Measurements from ENCODE around the gene OR51B5.
"Not testable (repeated sequence)": the region's sequence is repeated elsewhere in the genome, so short reads cannot be mapped to it uniquely, and the experiment has no call there.

OR51B5 gene

DNA sequence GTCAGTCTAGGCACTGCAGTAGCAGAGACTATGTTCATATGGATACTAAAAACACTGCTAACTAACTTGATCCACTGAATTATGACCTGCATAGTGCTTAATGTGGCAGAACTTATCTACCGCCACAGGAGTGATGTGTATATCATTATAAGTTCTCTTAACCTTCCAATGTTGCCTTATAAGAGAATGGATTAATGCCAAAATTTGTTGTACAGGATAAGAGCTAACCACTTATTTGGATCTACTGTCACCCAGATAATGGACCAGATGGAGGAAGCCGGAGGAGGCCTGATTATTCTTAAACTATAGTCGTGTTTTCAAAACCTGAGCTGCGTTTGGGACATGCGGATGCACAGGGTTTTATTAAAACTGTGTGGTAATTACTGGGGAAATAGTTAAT, 39.7 kb downstream of the OR51B5 start:
- DNase-seq: no peak
- Mint-ChIP-seq H3K4me3 (no peak overlapping the region), H3K27ac (no peak overlapping the region), H3K36me3 (ENCODE audit: low read depth) (no peaks in the 10 kb centered on the region), H3K27me3 (peaks cover 3% of the 10 kb centered on the region), H3K4me1 (ENCODE audit: low read depth) (no peaks in the 10 kb centered on the region), H3K9me3 (no peaks in the 10 kb centered on the region)

DNA sequence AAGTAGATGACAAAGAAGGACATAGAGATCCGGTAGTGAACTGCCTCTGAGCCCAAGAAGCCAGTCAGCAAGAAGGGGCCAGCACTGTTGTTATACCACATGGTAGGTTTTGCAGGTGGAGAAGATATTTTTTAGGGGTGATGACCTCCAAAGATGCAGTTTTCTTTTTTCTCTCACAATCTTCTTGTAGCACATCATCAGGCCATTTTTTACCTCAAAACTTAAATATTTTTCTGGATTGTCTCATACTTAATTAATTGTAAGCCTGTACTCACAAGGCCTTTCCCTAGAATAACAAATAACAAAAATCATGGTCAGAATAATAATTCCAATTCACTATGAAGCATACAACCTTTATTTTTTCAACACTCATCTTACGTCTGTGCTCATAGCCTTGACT, 41.5 kb downstream of the OR51B5 start, which contains the start of gene OR51B4:
OR51B4 (minus strand) TSS at position 101 of the 400 bp plus-strand sequence; CDS start at position 101, 0 bp downstream.
- Mint-ChIP-seq H3K27me3 (peaks cover 10% of the 10 kb centered on the region), H3K4me1 (ENCODE audit: low read depth) (no peaks in the 10 kb centered on the region), H3K27ac (no peak within 1 kb of the TSS), H3K9me3 (no peaks in the 10 kb centered on the region), H3K4me3 (no peak within 1 kb of the TSS), H3K36me3 (ENCODE audit: low read depth) (no peaks in the 10 kb centered on the region)
- DNase-seq: no peak

DNA sequence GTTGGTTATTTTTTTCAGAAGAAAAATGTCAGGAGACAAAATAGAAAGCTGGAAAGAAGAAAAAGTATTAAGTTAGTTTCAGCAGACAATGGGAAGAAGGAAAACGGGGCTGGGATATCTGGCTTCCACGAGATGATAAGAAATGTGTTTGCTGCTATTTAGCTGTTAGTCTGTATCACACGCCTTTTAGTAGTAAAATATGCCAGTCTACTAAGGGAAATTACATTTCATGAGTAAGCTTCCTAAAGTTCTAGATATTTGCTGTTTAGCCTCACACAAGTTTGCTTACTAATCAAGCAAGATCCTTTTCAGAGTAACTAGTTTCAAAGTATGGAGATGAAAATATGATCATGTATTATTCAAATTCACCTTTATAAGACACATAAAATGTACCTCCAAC, 43.1 kb downstream of the OR51B5 start:
- Mint-ChIP-seq H3K4me1 (ENCODE audit: low read depth) (no peaks in the 10 kb centered on the region), H3K9me3 (no peaks in the 10 kb centered on the region), H3K27ac (no peak overlapping the region), H3K27me3 (peaks cover 10% of the 10 kb centered on the region), H3K36me3 (ENCODE audit: low read depth) (no peaks in the 10 kb centered on the region), H3K4me3 (no peak overlapping the region)
- DNase-seq: no peak

DNA sequence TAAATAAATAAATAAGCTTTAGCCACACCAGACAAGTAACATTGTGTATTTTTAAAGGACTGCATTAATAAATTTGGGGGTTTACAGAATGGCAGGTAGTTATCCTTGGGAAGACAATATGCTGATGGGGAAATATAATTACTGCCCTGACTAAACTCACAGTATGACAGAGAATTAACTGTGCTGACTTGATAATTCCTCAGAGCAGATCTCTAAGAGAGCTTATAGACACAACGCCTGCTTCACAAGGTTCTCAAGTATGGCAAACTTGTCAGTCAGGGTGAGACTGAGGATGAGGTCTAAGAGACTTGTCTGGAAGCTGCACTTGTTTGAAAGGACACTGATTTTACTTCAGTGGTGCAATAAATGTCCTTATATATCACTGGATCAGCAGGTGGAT, 44.9 kb downstream of the OR51B5 start:
- H3K4me3 Mint-ChIP-seq: no peak overlapping the region
- H3K27me3 Mint-ChIP-seq: peaks cover 10% of the 10 kb centered on the region
- H3K9me3 Mint-ChIP-seq: no peaks in the 10 kb centered on the region
- no peak for DNase-seq
- H3K27ac Mint-ChIP-seq: no peak overlapping the region
- H3K36me3 Mint-ChIP-seq (ENCODE audit: low read depth): no peaks in the 10 kb centered on the region
- no peaks in the 10 kb centered on the region for H3K4me1 Mint-ChIP-seq (ENCODE audit: low read depth)

DNA sequence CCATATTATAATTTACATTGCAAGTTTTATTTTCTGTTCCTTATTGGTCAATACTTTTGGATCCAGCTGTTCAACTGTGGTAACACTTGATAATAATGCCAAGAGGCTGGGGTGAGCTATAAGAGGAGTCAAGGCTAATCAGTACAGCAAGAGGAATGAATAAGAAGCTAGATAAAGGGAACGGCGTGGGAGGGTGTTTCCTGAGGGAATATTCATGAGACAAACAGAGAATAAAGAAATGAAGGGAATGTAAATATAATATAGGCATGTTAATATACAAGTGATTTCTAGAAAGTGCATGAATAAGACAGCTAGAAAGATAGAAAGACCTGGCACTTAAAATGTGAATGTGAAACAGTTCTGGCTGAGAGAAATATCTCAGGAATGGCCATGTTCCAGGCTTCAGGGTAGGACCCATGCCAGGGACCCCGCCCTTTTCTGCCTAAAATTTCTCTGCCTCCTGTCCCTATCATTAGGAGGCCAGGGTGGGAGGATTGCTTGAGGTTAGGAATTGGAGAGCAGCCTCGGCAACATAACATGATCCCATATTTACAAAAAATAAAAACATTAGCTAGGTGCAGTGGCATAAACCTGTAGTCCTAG, 45.5 kb downstream of the OR51B5 start:
- no peak for DNase-seq
- Mint-ChIP-seq H3K27me3 (peaks cover 10% of the 10 kb centered on the region), H3K4me3 (no peak overlapping the region), H3K27ac (no peak overlapping the region), H3K9me3 (no peaks in the 10 kb centered on the region), H3K36me3 (ENCODE audit: low read depth) (no peaks in the 10 kb centered on the region), H3K4me1 (ENCODE audit: low read depth) (no peaks in the 10 kb centered on the region)

DNA sequence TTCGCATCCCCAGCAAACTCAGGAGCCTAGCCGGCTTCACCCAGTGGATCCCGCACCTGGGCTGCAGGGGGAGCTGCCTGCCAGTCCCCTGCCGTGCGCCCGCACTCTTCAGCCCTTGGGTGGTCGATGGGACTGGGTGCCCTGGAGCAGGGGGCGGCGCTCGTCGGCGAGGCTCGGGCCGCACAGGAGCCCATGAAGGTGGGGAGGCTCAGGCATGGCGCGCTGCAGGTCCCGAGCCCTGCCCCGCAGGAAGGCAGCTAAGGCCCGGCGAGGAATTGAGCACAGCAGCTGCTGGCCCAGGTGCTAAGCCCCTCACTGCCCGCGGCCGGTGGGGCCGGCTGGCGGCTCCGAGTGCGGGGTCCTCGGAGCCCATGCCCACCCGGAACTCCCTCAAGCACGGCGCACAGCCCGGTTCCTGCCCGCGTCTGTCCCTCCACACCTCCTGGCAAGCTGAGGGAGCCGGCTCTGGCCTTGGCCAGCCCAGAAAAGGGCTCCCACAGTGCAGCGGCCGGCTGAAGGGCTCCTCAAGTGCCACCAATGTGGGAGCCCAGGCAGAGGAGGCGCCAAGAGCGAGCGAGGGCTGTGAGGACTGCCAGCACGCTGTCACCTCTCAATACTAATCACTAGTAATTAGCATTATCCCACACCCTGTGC, 48.9 kb downstream of the OR51B5 start:
- DNase-seq; H3K9me3 Mint-ChIP-seq; H3K27ac Mint-ChIP-seq; H3K4me1 Mint-ChIP-seq (ENCODE audit: low read depth); H3K4me3 Mint-ChIP-seq; H3K27me3 Mint-ChIP-seq; H3K36me3 Mint-ChIP-seq (ENCODE audit: low read depth): not testable (repeated sequence)

DNA sequence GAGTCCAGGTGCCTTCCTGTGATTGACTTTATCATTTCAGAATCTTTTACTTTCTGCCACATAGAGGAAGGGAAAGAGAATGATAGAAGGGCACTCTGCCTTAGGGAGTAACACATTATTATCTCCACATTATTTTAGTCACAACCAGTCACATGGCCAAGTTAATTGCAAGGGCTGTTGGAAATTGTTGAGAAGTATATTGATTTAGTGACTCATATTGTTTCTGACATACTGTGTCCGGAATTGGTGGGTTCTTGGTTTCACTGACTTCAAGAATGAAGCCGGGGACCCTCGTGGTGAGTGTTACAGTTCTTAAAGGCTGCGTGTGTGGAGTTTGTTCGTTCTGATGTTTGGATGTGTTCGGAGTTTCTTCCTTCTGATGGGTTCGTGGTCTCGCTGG, 50.3 kb downstream of the OR51B5 start:
- Mint-ChIP-seq H3K36me3 (ENCODE audit: low read depth) (no peaks in the 10 kb centered on the region), H3K27ac (no peak overlapping the region), H3K27me3 (peaks cover 10% of the 10 kb centered on the region), H3K4me1 (ENCODE audit: low read depth) (no peaks in the 10 kb centered on the region), H3K4me3 (no peak overlapping the region), H3K9me3 (no peaks in the 10 kb centered on the region)
- DNase-seq: no peak

All from activated T-cell treated with anti-CD3 and anti-CD28 coated beads, Interleukin-2, amount 50 U/mL, for 24 hours (primary cell).